Measurements from ENCODE around the gene SYNE2. TPM values are rescaled to one million over a fixed set of nuclear protein-coding genes. Genes with fewer than 3 reads are reported as not detected.
A peak's percentile ranks its signal among the peaks of the same experiment; 100 is the strongest.

The SYNE2 gene
- total RNA-seq, 1 donor from 2014 or later, result 44.2 TPM

GRCh38 chr14:63910583-63911363, 58.0 kb downstream of the SYNE2 start:
- H3K4me3 ChIP-seq (ENCODE audit: low read depth, low read length), result no peak overlapping the region
- no peak for TF ChIP-seq CTCF (conservative IDR thresholded peaks at IDR 0.05; ENCODE audit: low read depth, low read length)
- DNase-seq (ENCODE audit: low read depth), result no peak

GRCh38 chr14:63911404-63911803, 58.6 kb downstream of the SYNE2 start:
- TF ChIP-seq CTCF (conservative IDR thresholded peaks at IDR 0.05; ENCODE audit: low read depth, low read length), result no peak
- H3K4me3 ChIP-seq (ENCODE audit: low read depth, low read length), result no peak overlapping the region
- no peak for DNase-seq (ENCODE audit: low read depth)

GRCh38 chr14:63912286-63912685, 59.5 kb downstream of the SYNE2 start:
- DNase-seq (ENCODE audit: low read depth), result no peak
- H3K4me3 ChIP-seq (ENCODE audit: low read depth, low read length), result no peak overlapping the region
- TF ChIP-seq CTCF (conservative IDR thresholded peaks at IDR 0.05; ENCODE audit: low read depth, low read length), result no peak

GRCh38 chr14:63918411-63918810, 65.6 kb downstream of the SYNE2 start:
- TF ChIP-seq CTCF (conservative IDR thresholded peaks at IDR 0.05; ENCODE audit: low read depth, low read length), result no peak
- DNase-seq (ENCODE audit: low read depth), result peak; percentile 40
- H3K4me3 ChIP-seq (ENCODE audit: low read depth, low read length), result no peak overlapping the region

- H3K4me3 ChIP-seq (ENCODE audit: low read depth, low read length), result no peak overlapping the region
- peak; percentile 79 for DNase-seq (ENCODE audit: low read depth)
- no peak for TF ChIP-seq CTCF (conservative IDR thresholded peaks at IDR 0.05; ENCODE audit: low read depth, low read length)
Measured at GRCh38 chr14:63922696-63923421, 70.1 kb downstream of the SYNE2 start.

- TF ChIP-seq CTCF (conservative IDR thresholded peaks at IDR 0.05; ENCODE audit: low read depth, low read length), result no peak
- H3K4me3 ChIP-seq (ENCODE audit: low read depth, low read length), result no peak overlapping the region
- no peak for DNase-seq (ENCODE audit: low read depth)
Measured at GRCh38 chr14:63923422-63923752, 70.6 kb downstream of the SYNE2 start.
